ENCODE data around the gene SLC43A2. TPM values are rescaled to one million over a fixed set of nuclear protein-coding genes. Genes with fewer than 3 reads are reported as not detected.
"Not testable (repeated sequence)": the region's sequence is repeated elsewhere in the genome, so short reads cannot be mapped to it uniquely, and the experiment has no call there.

SLC43A2 gene
- 10 to 100 TPM; 17.2 to 19.6 TPM for total RNA-seq
- polyA plus RNA-seq (ENCODE audit: insufficient read length in 2 of 2) = 10 to 100 TPM; 40.0 to 42.8 TPM
- long read RNA-seq, donor 1, full-length matches to known transcripts = 5 of 5 reads
- long read RNA-seq, donor 1, partial matches to known transcripts = 0 of 5 reads
- long read RNA-seq, donor 1, other reads (novel, unspliced or antisense) = 0 of 5 reads
- long read RNA-seq, donor 2, full-length matches to known transcripts = 2 of 2 reads
- long read RNA-seq, donor 2, partial matches to known transcripts = 0 of 2 reads
- long read RNA-seq, donor 2, other reads (novel, unspliced or antisense) = 0 of 2 reads
- long read RNA-seq, donor 3 = 0 reads
- long read RNA-seq, donor 4, full-length matches to known transcripts = 4 of 4 reads
- long read RNA-seq, donor 4, partial matches to known transcripts = 0 of 4 reads
- long read RNA-seq, donor 4, other reads (novel, unspliced or antisense) = 0 of 4 reads

DNA sequence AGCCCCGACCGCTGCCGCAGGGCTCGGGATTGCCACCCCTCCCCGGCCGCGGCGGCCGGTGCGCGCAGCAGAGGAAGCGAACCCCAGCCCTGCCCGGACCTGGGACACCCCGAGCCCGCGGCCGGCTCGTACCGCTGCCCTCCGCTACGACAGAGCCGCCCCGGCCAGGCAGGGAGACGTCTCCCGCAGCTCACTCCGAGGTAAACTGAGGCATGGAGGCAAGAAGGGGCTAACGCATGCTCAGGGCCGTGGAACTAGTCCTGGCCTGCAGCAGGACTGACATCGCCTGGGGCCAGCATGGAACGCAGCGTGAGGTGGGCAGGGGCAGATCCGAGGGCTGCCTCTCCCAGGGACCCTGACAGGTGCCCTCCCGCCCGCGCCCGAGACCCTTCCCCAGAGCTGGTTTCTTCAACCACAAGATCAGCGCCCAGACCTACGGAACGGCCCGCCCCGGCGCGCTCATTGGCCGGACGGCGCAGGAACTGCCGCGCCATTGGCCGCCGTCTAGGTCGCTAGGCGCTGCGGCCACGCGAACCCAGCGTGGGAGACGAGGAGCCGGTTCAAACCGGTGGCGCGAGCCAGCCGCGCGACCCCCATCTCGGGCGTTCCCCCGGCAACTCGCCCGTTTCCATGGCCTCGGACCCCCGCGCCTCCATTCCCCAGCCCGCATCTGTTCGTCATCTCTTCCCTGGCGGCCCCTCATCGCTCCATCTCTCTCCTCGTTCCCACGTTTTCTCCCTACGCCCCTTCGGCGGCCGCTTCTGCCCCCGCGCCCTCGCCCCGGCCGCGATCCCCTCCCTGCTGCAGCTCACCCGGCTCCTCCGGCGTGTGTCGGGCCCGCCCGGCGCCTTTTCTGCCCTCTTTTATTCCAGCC is at the start of gene SLC43A2:
Gene SLC43A2 (minus strand): TSS at position 853 of the 874 bp plus-strand sequence. CDS start 960 bp downstream, outside the sequence.
- peaks cover 22% of the 10 kb centered on the region for H3K36me3 ChIP-seq (ENCODE audit: control insufficient read depth, insufficient read depth, low read length)
- peak; percentile 79 to 98 (median 88) for DNase-seq (ENCODE audit: low read depth in 4 of 6, low spot score in 6 of 6)
- H3K27me3 ChIP-seq (ENCODE audit: control insufficient read depth, insufficient read depth, low read length) = no peaks in the 10 kb centered on the region
- H3K9me3 ChIP-seq (ENCODE audit: control insufficient read depth, insufficient read depth, low read length) = no peaks in the 10 kb centered on the region
- peak within 1 kb of the TSS; percentile 97 for H3K27ac ChIP-seq (ENCODE audit: low read depth, low read length)
- H3K4me1 ChIP-seq (ENCODE audit: control insufficient read depth, insufficient read depth, low read length) = peaks cover 30% of the 10 kb centered on the region
- under 1% methylated on average over 95 of the region's 95 CpGs for WGBS (ENCODE audit: insufficient coverage)
- peak within 1 kb of the TSS; percentile 80 for H3K4me3 ChIP-seq (ENCODE audit: low read depth, low read length)

DNA sequence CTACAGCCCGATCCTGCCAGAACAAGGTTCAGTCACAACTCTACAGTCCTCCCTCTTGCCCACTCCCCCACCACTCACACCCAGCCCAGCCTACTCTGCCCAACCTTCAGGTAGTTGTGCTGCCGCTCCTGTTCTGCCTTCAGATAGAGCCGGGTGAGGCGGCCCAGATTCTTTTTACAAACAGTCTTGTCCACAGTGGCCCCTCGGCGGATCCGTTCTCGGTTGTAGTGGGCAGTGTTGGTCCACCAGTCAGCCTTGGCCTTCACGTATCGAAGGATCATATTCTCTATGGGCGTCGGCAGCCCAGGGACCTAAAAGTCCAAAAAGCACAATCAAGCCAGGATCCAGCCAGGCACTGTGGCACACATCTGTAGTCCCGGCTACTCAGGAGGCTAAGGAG is 47.8 kb upstream of the SLC43A2 start:
- 97% methylated on average over 13 of the region's 13 CpGs for WGBS (ENCODE audit: insufficient coverage)
- no peak overlapping the region for H3K27ac ChIP-seq (ENCODE audit: low read depth, low read length)
- H3K9me3 ChIP-seq (ENCODE audit: control insufficient read depth, insufficient read depth, low read length) = no peaks in the 10 kb centered on the region
- no peaks in the 10 kb centered on the region for H3K4me1 ChIP-seq (ENCODE audit: control insufficient read depth, insufficient read depth, low read length)
- no peaks in the 10 kb centered on the region for H3K27me3 ChIP-seq (ENCODE audit: control insufficient read depth, insufficient read depth, low read length)
- peaks cover 92% of the 10 kb centered on the region for H3K36me3 ChIP-seq (ENCODE audit: control insufficient read depth, insufficient read depth, low read length)
- no peak for DNase-seq (ENCODE audit: low read depth in 4 of 6, low spot score in 6 of 6)
- no peak overlapping the region for H3K4me3 ChIP-seq (ENCODE audit: low read depth, low read length)

DNA sequence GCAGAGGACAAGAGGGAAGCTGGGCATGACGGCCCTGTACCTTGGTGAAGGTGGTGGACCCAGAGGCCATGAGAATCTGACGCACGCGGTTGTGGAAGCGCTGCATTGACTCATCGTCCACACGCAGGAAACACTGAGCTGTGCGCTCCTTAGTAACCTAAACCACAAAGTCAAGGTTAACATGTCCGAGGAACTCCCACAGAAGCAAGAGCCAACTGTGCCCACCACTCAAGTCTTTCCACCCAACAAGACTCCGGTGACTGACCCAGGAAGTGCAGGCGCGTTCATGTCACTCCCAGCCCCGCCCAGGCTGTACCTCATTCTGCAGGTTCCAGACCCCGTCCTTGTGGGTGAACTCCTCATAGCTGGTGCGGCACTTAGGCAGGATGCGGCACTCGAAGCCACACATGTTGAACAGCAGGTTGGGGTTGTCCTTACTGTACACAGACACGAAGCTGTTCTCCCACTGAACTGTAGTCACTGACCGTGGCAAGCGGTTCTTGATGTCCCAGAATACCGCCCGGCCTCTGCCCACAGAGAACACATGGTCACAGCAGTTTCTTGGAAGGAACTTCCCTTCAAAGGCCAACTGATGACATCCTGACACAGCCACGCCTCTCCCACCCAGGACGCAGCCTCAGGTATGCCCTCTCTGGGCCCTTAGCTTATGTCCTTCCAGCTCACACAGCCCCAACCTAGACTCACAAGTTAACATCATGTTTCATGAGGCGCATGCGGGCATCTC is 44.6 kb upstream of the SLC43A2 start:
- Histone ChIP-seq H3K9me3 (ENCODE audit: control insufficient read depth, insufficient read depth, low read length) (no peaks in the 10 kb centered on the region), H3K4me3 (ENCODE audit: low read depth, low read length) (no peak overlapping the region), H3K27ac (ENCODE audit: low read depth, low read length) (no peak overlapping the region), H3K27me3 (ENCODE audit: control insufficient read depth, insufficient read depth, low read length) (no peaks in the 10 kb centered on the region), H3K4me1 (ENCODE audit: control insufficient read depth, insufficient read depth, low read length) (no peaks in the 10 kb centered on the region), H3K36me3 (ENCODE audit: control insufficient read depth, insufficient read depth, low read length) (peaks cover 96% of the 10 kb centered on the region)
- 96% methylated on average over 24 of the region's 26 CpGs for WGBS (ENCODE audit: insufficient coverage)
- DNase-seq (ENCODE audit: low read depth in 4 of 6, low spot score in 6 of 6) = no peak

DNA sequence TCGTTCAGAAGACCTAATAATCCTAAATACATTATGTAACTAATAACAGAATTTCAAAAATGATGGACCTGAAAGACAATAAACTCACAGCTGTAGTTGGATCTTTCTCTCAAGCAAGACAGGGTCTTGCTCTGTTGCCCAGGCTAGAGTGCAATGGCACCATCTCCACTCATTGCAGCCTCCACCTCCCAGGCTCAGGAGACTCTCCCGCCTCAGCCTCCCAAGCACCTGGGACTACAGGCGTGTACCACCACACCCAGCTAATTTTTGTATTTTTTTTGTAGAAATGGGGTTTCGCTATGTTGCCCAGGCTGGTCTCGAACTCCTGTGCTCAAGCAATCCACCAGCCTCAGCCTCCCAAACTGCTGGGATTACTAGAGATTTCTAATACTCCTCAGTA is 35.3 kb upstream of the SLC43A2 start:
- H3K9me3 ChIP-seq (ENCODE audit: control insufficient read depth, insufficient read depth, low read length); DNase-seq (ENCODE audit: low read depth in 4 of 6, low spot score in 6 of 6); H3K27ac ChIP-seq (ENCODE audit: low read depth, low read length); H3K4me3 ChIP-seq (ENCODE audit: low read depth, low read length); H3K27me3 ChIP-seq (ENCODE audit: control insufficient read depth, insufficient read depth, low read length); H3K4me1 ChIP-seq (ENCODE audit: control insufficient read depth, insufficient read depth, low read length): not testable (repeated sequence)
- peaks cover 80% of the 10 kb centered on the region for H3K36me3 ChIP-seq (ENCODE audit: control insufficient read depth, insufficient read depth, low read length)
- WGBS (ENCODE audit: insufficient coverage) = no CpG with 5 or more reads among the region's 5 CpGs

DNA sequence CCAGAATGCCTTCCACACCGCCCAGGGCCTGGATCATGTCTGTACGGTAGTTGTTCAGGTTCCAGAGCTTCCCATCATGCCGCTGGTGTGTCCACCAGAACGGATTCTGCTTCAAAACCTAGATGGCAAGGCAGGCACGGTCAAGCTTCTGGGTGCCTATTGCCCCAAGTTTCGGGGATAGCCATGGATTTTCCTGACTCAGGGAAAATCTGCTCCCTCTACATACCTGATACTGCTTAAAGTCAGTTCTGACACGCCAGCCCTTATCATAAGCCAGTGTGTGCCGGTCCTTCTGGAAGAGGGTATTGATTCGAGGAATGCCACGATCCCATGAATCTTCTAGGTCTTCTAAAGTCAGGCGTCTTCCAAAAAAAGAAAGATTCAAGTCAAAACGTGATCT is 32.4 kb upstream of the SLC43A2 start:
- Histone ChIP-seq H3K9me3 (ENCODE audit: control insufficient read depth, insufficient read depth, low read length) (no peaks in the 10 kb centered on the region), H3K27me3 (ENCODE audit: control insufficient read depth, insufficient read depth, low read length) (no peaks in the 10 kb centered on the region), H3K27ac (ENCODE audit: low read depth, low read length) (no peak overlapping the region), H3K4me1 (ENCODE audit: control insufficient read depth, insufficient read depth, low read length) (no peaks in the 10 kb centered on the region), H3K4me3 (ENCODE audit: low read depth, low read length) (no peak overlapping the region), H3K36me3 (ENCODE audit: control insufficient read depth, insufficient read depth, low read length) (peaks cover 91% of the 10 kb centered on the region)
- no peak for DNase-seq (ENCODE audit: low read depth in 4 of 6, low spot score in 6 of 6)
- WGBS (ENCODE audit: insufficient coverage) = 98% methylated on average over 12 of the region's 12 CpGs

DNA sequence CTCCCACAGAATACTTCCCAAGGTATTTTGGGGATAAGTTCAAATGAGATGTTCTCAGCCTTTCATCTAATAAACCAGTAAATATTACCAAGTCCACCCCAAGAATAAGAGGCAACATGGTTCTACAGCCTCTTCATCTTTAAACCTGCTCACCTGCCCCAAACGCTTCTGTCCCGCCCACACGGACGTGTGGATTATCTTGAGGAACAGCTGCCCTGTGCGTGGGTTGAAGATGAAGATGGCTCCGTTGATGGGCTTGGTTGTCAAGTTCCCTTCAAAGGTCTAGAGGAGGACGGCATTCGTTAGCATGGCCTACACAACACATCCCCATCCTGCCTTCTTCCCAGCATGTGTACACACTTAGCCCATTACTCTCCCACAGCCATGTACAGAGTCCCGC is 29.5 kb upstream of the SLC43A2 start:
- H3K4me1 ChIP-seq (ENCODE audit: control insufficient read depth, insufficient read depth, low read length) = no peaks in the 10 kb centered on the region
- WGBS (ENCODE audit: insufficient coverage) = 97% methylated on average over 8 of the region's 9 CpGs
- peaks cover 95% of the 10 kb centered on the region for H3K36me3 ChIP-seq (ENCODE audit: control insufficient read depth, insufficient read depth, low read length)

DNA sequence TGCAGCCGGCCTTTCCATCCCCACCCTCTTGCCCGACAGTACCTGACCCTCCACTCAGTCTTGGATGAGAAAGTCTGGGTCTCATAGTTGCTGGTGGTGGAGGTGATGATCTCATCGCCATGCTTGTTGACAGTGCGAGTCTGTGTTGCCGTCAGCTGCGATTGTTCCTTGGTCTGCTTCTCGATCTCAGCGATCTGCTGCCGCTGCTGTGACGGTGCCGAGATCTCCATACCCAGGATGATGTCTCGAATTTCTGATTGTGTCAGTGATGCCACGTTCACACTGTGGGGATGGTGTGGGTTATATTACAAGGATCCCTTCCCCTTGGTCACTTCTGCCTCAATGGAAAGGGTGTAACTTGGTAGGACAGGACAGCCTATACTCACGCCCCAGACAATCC is 25.1 kb upstream of the SLC43A2 start:
- Histone ChIP-seq H3K4me3 (ENCODE audit: low read depth, low read length) (no peak overlapping the region), H3K36me3 (ENCODE audit: control insufficient read depth, insufficient read depth, low read length) (peaks cover 90% of the 10 kb centered on the region), H3K9me3 (ENCODE audit: control insufficient read depth, insufficient read depth, low read length) (no peaks in the 10 kb centered on the region), H3K4me1 (ENCODE audit: control insufficient read depth, insufficient read depth, low read length) (peaks cover 9% of the 10 kb centered on the region), H3K27me3 (ENCODE audit: control insufficient read depth, insufficient read depth, low read length) (no peaks in the 10 kb centered on the region), H3K27ac (ENCODE audit: low read depth, low read length) (no peak overlapping the region)
- WGBS (ENCODE audit: insufficient coverage) = 94% methylated on average over 8 of the region's 14 CpGs
- DNase-seq (ENCODE audit: low read depth in 4 of 6, low spot score in 6 of 6) = no peak

More for the DNA sequence above, 29.5 kb upstream of the SLC43A2 start:
- H3K27me3 ChIP-seq (ENCODE audit: control insufficient read depth, insufficient read depth, low read length) = no peaks in the 10 kb centered on the region
- no peak overlapping the region for H3K27ac ChIP-seq (ENCODE audit: low read depth, low read length)
- no peak for DNase-seq (ENCODE audit: low read depth in 4 of 6, low spot score in 6 of 6)
- no peaks in the 10 kb centered on the region for H3K9me3 ChIP-seq (ENCODE audit: control insufficient read depth, insufficient read depth, low read length)
- H3K4me3 ChIP-seq (ENCODE audit: low read depth, low read length) = no peak overlapping the region

DNA sequence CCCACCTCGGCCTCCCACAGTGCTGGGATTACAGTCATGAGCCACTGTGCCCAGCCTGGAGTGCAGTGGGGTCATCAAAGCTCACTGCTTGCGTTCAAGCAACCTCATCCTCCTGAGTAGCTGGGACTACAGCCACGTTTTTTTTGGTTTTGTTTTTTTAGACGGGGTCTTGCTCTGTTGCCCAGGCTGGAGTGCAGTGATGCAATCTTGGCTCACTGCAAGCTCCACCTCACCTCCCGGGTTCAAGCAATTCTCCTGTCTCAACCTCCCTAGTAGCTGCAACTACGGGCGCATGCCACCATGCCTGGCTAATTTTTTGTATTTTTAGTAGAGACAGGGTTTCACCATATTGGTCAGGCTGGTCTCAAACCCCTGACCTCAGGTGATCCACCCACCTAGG is 24.2 kb upstream of the SLC43A2 start:
- peaks cover 87% of the 10 kb centered on the region for H3K36me3 ChIP-seq (ENCODE audit: control insufficient read depth, insufficient read depth, low read length)
- H3K27ac ChIP-seq (ENCODE audit: low read depth, low read length) = not testable (repeated sequence)
- WGBS (ENCODE audit: insufficient coverage) = 96% methylated on average over 4 of the region's 7 CpGs

DNA sequence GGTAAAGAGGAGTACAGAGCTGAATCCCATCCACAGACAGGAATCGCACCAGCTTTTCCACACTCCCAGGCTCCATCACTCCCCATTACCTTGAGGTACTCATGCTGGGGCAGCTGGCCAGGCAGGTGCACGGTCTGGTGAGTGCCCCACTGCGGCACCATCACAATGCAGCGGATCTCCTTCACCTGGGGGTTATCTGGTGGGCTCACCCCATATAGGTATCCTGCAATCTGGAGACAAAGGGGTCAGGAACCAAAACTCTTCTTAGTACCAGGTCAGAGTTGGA is 22.9 kb upstream of the SLC43A2 start:
- Histone ChIP-seq H3K36me3 (ENCODE audit: control insufficient read depth, insufficient read depth, low read length) (peaks cover 84% of the 10 kb centered on the region), H3K27ac (ENCODE audit: low read depth, low read length) (no peak overlapping the region), H3K4me1 (ENCODE audit: control insufficient read depth, insufficient read depth, low read length) (peaks cover 29% of the 10 kb centered on the region), H3K9me3 (ENCODE audit: control insufficient read depth, insufficient read depth, low read length) (no peaks in the 10 kb centered on the region), H3K4me3 (ENCODE audit: low read depth, low read length) (no peak overlapping the region), H3K27me3 (ENCODE audit: control insufficient read depth, insufficient read depth, low read length) (no peaks in the 10 kb centered on the region)
- WGBS (ENCODE audit: insufficient coverage) = 93% methylated on average over 4 of the region's 4 CpGs
- no peak for DNase-seq (ENCODE audit: low read depth in 4 of 6, low spot score in 6 of 6)

More for the DNA sequence above, 24.2 kb upstream of the SLC43A2 start:
- not testable (repeated sequence) for DNase-seq (ENCODE audit: low read depth in 4 of 6, low spot score in 6 of 6); H3K27me3 ChIP-seq (ENCODE audit: control insufficient read depth, insufficient read depth, low read length); H3K9me3 ChIP-seq (ENCODE audit: control insufficient read depth, insufficient read depth, low read length); H3K4me3 ChIP-seq (ENCODE audit: low read depth, low read length)
- peaks cover 18% of the 10 kb centered on the region for H3K4me1 ChIP-seq (ENCODE audit: control insufficient read depth, insufficient read depth, low read length)
